HS-5 (cell line): ENCODE results near the gene C2orf49.

Experiments
- DNase-seq: peaks from one replicate; pipeline ENCODE4 v3.0.0-alpha.2; 2012; ENCODE audit warnings: low read depth

The C2orf49 gene

DNA sequence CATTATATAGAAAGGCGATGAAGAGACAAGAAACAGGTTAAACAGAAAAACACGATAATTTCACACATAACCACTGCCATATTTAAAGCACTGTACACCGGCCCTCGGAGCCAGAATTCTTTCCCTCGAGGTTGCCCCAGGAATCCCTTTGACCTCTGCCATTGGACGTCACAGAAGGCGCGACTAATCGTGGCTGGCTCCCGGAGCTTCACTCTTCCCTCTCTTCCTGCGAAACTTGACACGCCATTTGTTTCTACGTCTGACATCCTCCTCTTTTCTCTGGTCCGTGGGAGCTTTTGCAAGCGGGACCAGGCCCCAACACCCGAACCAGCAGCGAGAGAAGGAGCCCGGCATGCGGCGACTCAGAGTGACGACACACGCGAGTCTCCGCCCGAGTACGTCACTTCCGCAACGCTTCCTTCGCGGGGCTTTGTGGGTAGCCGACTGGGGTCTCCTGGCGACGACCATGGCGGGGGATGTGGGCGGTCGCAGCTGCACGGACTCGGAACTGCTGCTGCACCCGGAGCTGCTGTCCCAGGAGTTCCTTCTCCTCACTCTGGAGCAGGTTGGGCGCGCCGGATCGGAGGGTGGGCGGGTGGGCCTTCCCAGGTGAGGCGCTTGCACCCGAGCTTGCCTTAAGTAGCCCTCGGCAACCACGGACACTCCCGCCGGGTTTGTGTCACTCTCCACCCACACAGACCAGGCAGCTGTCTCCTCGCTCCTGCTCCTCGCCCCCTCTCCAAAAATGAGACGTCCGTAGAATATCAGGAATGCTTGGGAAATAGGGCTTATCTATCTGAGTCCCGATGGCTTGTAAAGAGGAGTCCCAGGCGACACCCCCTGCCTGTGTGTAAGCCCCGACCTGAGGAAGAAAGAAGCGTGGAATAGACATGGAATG, at the start of gene C2orf49:
TSS of gene C2orf49 (plus strand) at position 419 of the 898 bp plus-strand sequence. CDS start at position 467, 48 bp downstream.
- peak; percentile 61 for DNase-seq

DNA sequence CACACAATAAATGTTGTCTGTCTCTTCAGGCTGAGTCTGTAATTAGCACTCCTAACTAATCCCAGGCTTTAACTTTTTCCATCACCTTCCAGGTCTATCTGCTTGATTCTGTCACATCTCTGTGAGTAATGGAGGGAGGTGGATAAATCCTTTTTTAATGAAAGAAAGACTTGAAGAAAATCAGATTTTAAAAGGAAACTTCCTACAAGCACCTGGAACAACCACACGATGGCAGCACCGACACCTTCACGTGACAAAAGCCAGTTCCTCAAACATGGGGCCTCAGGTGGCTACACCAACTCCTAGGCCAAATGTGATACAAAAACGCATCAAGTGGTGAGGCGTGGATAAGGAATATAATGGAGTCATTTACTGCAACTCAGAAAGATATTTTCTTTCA, 49.6 kb upstream of the C2orf49 start:
- no peak for DNase-seq

DNA sequence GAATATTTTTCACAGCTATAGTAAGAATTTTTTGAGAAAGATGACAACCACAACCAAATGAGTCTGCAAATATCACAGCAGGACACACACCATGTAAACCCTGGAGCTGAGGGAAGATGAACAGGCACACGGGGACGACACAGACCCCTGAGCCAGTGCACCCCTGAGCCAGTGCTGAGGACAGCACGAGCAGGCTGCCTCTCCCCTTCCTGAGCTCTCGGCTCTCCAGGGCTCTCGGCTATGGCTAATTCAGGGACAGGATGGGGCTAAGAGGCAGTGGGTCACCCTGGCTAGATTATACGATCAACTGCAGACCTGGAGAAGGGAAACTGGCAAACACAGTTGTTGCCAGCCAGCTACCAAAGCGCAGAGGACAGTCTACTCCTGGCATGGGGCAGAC, 49.2 kb upstream of the C2orf49 start:
- no peak for DNase-seq

DNA sequence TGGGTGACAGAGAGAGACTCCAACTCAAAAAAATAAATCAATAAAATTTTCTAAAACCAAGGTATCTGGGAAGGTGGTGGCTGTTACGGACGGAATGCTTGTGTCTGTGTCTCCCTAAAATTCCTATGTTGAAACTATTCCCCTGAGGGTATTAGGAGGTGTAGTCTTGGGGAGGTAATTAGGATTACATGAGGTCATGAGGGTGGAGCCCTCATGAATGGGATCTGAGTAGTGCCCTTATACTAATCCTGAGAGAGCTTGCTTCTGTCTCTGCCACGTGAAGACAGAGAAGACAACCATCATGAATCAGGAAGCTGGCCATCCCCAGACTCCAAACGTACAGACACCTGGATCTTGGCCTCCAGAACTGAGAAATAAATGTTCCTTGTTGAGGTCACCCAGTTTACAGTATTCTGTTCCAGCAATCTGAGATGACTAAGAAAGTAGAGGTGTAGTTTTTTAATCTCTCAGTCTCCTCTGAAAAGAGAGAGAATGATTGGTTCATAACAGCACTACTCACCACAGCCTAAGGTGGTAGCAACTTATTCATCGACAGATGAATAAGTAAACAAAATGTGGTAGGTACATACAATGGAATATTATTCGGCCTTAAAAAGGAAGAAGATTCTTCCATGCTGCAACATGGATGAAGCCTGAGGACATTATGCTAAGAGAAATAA, 46.2 kb upstream of the C2orf49 start:
- no peak for DNase-seq

DNA sequence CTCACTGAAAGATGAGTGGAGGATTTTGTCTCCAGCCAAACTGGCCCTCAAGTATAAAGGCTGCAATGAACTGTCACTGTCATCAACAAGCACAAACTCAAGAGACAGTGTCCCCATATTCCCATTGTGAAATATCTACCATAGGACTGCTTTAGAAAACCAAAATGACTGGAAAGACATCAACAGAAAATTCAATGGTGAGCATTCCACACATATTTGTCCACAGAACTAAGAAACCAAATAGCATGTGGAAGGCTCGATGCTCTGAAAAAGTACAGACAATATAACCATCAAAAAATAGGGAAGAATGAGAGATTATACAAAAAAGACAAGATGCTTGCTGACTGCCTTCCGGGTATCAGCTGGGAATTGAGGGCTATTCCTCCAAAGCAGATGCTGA, 45.4 kb upstream of the C2orf49 start:
- DNase-seq = no peak

DNA sequence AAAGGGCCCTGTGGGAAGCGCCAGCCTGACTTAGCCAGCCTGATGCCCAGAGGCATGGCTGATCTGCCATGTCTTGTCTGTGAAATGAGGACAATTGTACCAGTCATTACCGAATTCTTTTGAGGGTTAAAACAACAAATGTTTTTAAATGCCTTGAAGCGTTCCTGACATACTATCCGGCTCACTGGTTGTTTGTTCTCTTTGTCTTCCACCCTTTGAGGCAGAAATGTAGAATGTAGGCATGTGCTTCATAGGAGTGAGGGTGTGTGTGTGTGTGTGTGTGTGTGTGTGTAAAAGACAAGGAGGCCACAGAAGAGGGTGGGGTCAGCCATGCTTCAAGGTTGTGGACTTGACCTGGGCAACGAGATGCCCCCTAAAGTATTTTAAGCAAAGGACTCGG, 43.3 kb upstream of the C2orf49 start:
- DNase-seq = no peak

DNA sequence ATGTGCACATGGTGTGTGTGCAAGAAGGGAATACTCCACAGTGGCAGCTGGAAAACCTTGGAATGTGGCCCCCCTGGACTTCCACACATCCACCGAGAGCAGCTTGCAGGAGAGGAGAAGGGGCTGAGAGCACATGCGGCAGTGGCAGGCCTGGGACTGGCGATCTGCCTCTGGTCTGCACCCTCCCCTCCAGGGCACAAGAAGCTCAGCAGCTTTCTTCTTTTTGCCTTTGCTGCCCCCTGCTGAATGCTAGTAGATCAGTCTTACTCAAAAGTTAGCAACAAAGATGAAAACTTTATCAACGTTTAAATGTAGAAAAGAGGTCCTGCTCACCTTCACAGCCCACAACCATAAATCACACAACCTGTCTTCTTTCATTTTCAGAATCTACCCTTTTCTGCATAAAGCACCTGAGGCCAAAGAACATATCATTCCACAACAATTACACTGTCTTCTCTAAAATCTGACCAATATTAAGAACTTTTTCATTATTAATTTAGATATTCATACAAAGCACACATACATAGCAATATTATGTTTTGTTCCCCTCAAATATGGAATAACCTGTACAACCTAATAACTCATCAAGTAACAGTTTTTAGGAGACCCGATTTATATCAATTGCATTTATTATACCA, 42.4 kb upstream of the C2orf49 start:
- peak; percentile 10 for DNase-seq

DNA sequence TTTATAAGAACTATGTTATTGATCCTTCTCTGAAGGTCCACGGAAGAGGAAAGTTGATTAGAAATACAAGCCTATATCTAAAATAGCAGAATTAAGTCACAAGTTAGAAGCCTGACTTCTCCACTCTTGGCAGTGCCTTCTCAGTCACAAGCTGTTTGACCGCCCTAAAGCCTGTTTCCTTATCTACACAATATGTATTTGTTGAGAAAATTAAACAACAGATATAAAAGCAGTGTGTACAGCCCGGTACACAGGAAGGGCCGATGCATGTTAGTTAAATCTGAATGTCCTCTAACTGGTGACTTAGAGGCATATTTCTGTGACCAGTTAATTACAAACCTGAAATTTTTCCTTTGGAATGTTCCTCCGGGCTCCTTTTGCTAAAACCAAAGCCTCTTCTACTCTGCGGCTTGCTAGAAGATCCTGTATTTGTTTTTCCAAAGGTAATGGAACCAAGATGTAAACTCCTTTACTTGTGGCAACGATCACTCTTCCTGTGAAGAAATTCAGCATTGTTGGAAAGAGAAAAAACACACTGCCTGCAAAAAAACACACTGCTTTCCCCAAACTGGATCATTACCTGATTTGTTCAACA, 41.2 kb upstream of the C2orf49 start:
- no peak for DNase-seq

DNA sequence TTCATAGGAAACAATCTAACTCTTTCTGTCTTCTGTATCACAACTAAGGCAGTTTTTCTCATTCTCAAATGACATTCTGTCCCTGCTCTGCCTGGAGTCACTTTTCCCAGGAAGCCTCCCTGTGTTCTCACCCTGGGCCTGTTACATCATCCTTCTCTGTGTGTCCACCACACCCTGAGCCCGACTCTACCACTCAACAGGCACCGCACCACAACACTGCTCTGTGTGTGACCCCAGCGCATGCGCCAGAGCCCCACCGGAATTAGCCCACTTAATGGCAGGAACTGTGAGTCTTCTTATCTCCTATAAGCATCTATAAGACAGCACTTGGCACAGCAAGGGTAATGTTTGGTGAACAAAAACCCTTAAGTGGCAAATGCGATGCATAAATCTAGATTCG, 40.1 kb upstream of the C2orf49 start:
- no peak for DNase-seq

DNA sequence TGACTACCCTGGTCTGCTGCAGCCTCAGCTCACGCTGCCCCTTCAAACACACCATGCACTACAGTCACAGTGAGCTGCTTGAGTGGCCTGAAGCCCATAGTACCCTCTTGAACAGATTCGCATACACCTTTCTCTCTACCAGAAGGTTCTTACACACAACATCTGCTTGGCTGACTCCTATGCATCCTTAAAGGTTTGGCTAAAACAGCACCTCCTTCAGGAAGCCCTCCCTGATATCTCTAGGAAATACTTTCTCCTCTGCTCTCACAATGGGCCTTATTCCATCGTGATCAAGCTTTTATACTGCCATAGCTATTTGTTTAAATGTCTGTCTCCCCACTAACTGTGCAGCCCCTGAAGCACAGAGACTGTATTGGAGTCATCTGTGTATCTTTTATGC, 39.3 kb upstream of the C2orf49 start:
- DNase-seq = no peak

DNA sequence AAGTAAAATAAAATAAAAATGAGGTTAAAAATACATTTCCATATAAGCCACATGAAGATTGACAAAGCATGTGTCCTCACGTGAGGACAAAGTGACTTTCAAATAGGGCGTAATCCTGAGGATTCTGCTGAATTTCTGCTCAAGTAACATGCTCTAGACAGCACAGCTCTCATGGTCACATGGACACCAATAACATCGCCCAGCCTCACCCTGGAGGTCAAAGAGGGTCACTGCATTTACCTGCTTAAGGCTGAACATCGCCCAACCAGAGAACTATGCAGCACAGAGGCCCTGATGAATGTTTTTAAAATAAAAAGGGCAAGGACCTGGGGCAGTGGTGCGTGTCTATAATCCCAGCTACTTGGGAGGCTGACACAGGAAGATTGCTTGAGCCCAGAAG, 38.0 kb upstream of the C2orf49 start:
- DNase-seq = no peak

DNA sequence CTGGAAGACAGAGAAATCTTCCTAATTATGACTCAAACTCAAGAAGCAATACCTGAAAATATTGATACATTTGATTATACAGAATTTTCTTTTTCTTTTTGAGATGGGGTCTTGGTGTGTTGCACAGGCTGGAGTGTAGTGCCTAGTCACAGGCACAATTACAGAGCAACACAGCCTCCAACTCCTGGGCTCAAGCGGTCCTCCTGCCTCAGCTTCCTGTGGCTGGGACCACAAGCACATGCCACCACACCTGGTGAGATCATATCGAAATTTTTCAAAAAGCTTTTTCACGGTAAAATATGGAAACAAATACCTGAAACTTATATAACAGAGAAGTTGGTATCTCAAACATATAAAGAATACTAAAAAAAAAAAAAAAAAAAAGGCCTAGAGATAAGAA, 35.7 kb upstream of the C2orf49 start:
- no peak for DNase-seq

DNA sequence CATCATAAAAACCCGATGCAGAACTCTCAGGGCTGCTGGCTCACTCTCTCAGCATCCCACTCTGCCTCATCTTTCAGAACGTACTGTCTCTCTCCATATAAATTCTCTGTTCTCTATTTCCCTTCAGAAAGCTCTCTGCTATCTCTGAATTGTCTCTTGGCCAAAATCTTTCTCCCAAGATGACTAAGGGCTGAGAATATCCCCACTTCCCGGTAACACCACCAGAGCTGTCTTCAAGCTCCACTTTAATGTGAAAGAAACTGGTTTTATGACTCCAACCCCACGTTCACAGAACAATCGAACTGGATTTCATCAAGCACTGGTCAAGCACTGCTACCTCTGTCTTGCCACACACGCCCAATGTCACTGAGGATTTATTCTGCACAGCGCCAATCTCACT, 30.2 kb upstream of the C2orf49 start:
- DNase-seq = no peak

DNA sequence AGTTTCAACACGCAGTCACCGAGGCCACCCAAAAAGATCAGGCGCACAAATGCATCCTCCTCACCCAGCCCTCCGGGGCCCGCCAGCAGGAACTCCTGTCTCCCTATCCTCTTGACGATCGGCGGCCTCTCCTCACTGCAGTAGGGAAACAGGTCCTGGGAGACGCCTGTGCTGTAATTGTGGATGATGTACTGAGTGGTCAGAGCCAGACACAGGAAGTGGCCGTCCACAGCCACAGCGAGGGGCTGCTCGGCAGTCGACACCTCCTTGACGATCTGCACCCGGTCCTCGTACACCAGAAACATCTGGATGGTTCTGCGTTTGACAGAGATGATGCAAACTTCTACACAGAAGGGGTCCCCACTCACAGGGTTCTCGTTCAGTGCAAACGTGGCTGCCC, 29.8 kb upstream of the C2orf49 start:
- DNase-seq = no peak

DNA sequence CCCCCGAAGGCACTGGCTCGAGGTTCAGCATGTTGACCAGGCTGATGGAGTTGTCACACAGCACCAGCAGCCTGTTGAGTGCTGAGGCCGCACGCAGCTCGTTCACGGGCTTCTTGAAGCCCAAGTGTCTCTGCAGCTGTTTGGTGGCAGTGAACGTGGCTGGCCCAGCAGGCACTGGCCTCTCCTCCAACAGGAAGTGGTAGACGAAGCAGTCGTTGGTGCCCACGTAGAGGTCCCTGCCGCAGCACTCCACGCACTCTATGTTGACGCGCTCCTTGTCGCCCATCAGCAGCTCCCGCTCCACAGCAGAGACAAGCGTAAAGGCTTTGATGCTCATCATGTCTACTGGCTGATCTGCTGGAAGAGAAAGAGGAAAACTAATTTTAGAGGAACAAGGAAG, 29.4 kb upstream of the C2orf49 start:
- no peak for DNase-seq

DNA sequence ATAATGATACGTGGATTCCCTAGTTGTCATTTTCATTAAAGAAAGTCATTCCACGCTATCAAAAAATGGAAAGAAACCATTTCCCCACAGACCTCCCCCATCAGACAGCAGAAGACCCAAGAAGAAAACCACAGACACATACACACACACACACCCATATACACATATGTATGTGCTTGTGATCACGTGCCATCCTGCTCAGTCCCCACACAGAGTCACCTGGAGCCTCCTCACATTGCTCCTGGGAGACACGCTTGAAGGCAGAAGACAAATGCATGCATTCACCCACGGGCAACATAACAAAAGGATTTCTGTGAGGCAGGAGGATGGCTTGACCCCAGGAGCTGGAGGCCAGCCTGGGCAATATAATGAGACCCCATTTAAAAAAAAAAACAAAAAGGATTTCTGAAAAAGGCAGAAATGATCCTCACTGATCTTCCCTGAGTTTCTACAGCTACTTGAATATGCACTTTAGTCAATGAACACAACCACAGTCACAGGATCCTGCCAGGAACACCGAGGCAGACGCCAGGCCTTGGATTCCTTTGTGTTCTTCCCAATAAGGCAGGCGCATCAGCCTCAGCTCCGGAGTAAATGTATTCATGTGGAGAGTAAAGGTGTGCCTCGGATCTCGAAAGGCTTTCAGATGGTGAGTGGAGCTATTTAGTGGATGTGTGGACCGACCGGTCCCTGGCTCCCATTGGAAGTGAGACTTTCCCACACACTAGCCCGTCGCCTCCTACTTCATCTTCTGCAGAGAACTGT, 28.8 kb upstream of the C2orf49 start:
- no peak for DNase-seq

DNA sequence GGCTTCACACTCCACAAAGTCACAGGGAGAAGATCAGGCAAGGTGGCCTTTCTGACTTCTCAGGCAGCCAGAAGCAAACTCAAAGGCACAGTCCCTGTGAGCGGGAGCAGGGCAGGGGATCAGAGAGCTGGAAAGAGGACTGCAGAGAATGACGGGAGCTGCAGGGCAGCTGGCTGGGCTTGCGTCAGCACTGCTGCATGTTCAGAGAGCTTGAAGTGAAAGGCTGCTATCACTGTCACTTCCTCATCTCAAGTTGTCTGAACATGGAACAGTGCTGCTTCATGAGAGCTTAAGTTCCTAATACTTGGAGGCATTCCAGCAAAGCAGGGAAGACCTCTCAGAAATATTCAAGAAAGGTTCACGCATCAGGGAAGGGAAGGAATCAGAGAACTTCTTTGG, 28.2 kb upstream of the C2orf49 start:
- DNase-seq = no peak

DNA sequence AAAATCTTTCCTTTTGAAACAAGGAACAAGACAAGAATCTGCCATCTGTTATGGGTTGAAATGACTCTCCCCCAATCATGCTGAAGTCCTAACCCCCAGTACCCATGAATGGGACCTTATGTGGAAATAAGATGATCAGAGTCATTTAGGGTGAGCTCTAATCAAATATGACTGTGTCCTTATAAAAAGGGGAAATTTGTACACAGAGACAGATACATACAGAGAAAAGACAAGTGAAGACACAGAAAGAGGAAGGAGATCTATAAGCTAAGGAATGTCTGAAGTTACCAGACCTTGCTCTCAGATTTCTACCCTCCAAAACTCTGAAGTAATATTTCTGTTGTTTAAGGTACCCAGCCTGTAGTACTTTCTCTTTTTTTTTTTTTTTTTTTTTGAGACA, 23.5 kb upstream of the C2orf49 start:
- DNase-seq = no peak

DNA sequence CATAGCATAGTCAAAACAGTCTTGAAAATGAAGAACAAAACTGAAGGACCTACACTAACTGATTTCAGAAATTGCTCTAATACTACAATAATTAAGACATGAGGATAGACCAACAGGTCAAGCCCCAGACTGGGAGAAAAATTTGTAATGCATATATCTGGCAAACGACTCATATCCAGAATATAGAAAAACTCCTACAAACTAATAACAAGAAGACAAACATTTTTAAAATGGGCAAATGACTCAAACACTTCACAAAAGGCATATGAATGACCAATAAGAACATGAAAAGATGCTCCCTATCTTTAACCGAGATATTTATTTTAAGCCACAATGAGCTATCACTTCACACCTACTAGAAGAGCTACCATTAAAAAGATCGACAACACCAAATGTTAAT, 22.0 kb upstream of the C2orf49 start:
- no peak for DNase-seq

DNA sequence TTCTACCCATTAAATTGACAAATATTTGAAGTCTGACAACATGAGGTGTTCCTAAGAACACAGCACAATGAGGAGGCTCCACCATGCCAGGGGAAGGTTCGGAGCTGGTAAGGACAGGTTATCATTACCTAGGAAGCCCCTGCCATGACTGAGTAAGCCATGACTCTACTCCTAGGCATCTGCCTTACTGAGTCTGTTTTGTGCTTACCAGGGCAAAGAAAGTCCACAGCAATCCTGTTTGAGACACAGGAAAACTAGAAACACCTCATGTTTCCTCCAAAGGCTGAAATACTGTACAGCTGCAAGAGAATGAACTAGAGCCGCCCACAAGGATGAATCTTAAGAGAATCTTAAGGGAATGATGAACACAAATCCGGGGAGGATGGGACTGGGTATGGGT, 19.4 kb upstream of the C2orf49 start:
- DNase-seq = no peak

DNA sequence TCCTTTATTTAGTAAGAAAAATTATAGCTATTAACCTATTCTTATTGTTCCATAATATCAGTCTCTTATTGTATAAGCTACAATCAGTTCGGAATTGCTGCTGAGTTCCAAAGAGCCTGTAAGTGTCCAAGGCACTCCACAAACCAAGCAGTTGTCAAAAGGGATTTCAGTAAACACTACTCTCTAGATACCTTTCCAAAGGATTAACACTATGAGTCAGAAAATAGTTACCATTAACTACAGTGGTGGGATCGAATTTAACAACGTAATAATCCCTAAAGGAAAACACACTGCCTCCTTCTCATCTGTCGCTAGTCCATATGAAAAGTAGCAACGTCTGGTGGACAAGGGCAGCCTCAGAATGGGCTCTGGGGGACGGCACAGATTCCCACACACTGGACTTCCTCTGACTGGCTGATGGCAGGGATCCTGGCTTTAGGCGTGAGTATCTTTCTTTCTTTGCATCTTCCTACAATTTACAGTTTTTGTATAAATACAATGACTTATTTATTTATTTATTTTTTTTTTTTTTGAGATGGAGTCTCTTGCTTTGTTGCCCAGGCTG, 16.6 kb upstream of the C2orf49 start:
- no peak for DNase-seq
